ENCODE results near the gene RCE1.

GRCh38 chr11:66814678-66815077 lies 28.6 kb upstream of the RCE1 start:
- TF ChIP-seq, protein P1, sequence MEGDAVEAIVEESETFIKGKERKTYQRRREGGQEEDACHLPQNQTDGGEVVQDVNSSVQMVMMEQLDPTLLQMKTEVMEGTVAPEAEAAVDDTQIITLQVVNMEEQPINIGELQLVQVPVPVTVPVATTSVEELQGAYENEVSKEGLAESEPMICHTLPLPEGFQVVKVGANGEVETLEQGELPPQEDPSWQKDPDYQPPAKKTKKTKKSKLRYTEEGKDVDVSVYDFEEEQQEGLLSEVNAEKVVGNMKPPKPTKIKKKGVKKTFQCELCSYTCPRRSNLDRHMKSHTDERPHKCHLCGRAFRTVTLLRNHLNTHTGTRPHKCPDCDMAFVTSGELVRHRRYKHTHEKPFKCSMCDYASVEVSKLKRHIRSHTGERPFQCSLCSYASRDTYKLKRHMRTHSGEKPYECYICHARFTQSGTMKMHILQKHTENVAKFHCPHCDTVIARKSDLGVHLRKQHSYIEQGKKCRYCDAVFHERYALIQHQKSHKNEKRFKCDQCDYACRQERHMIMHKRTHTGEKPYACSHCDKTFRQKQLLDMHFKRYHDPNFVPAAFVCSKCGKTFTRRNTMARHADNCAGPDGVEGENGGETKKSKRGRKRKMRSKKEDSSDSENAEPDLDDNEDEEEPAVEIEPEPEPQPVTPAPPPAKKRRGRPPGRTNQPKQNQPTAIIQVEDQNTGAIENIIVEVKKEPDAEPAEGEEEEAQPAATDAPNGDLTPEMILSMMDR (IDR thresholded peaks at IDR 0.05) = no peak
- no peak for TF ChIP-seq POLR2A (IDR thresholded peaks at IDR 0.05)

All from testis (tissue), 2 donors.